ENCODE data around the gene MBD6. TPM values are rescaled to one million over a fixed set of nuclear protein-coding genes. Genes with fewer than 3 reads are reported as not detected.
"Not testable (repeated sequence)": the region's sequence is repeated elsewhere in the genome, so short reads cannot be mapped to it uniquely, and the experiment has no call there.

MBD6 gene
- total RNA-seq, 4 donors from 2014 or later = 36.6 to 155 (median 51.0) TPM

DNA sequence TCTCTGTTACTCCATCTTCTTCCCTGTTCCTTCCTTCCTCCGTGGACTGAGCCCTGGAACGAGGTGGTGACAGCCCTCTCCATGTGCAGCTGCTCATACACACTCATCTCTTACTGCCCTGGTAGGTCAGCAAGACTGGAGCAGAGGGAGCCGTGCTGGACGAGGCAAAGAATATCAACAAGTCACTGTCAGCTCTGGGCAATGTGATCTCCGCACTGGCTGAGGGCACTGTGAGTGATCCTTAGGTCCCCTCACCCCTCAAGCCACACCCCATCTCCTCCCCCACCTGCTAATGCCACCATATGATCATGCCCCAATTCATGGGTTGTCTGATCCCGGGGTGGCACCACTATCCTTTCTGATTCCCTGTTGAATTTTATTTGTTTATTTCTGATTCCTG lies 46.2 kb downstream of the MBD6 start:
- intact Hi-C loops (cut with DNase I; ENCODE audit: low total_unique reads) (no loop called here), in situ Hi-C loops (cut with MboI; ENCODE audit: low pct_ligation_motif_present in 1 of 4, low pct_unique_long_range_greater_than_20kb in 1 of 4, low sequenced_read_pairs in 3 of 4) (no loop called here)
- H3K4me1 ChIP-seq = no peaks in the 10 kb centered on the region
- TF ChIP-seq EP300 (IDR thresholded peaks at IDR 0.05; ENCODE audit: low read depth) = no peak
- TF ChIP-seq POLR2A (IDR thresholded peaks at IDR 0.05) = no peak
- TF ChIP-seq, protein P1, sequence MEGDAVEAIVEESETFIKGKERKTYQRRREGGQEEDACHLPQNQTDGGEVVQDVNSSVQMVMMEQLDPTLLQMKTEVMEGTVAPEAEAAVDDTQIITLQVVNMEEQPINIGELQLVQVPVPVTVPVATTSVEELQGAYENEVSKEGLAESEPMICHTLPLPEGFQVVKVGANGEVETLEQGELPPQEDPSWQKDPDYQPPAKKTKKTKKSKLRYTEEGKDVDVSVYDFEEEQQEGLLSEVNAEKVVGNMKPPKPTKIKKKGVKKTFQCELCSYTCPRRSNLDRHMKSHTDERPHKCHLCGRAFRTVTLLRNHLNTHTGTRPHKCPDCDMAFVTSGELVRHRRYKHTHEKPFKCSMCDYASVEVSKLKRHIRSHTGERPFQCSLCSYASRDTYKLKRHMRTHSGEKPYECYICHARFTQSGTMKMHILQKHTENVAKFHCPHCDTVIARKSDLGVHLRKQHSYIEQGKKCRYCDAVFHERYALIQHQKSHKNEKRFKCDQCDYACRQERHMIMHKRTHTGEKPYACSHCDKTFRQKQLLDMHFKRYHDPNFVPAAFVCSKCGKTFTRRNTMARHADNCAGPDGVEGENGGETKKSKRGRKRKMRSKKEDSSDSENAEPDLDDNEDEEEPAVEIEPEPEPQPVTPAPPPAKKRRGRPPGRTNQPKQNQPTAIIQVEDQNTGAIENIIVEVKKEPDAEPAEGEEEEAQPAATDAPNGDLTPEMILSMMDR (IDR thresholded peaks at IDR 0.05) = no peak
- TF ChIP-seq POLR2AphosphoS5 (IDR thresholded peaks at IDR 0.05) = no peak
- WGBS, 2 donors (ENCODE audit: low coverage in 1 of 2) = 66% methylated on average over 6 of the region's 6 CpGs; no CpG with 5 or more reads in 1 of the 2 donors
- peaks cover 6% of the 10 kb centered on the region for H3K27me3 ChIP-seq
- DNase-seq = no peak
- H3K4me3 ChIP-seq = no peak overlapping the region
- no peaks in the 10 kb centered on the region for H3K36me3 ChIP-seq
- no peak overlapping the region for H3K27ac ChIP-seq
- H3K9me3 ChIP-seq = no peaks in the 10 kb centered on the region

DNA sequence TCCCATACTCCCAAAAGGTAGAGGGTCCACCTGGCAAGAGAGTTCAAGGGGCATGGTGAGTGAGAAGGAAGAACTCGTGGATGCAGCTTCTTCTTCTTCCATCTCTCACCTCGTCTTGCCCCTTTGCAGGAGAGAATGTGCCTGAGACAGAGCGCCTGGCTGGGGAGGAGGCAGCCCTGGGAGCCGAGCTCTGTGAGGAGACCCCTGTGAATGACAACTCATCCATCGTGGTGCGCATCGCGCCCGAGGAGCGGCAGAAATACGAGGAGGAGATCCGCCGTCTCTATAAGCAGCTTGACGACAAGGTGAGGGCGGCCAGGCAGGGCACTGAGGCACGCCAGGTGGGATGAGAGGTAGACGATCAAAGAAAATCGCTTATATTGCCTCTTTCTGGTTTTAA lies 47.2 kb downstream of the MBD6 start:
- H3K9me3 ChIP-seq = no peaks in the 10 kb centered on the region
- no peak overlapping the region for H3K27ac ChIP-seq
- in situ Hi-C loops (cut with MboI; ENCODE audit: low pct_ligation_motif_present in 1 of 4, low pct_unique_long_range_greater_than_20kb in 1 of 4, low sequenced_read_pairs in 3 of 4) = loop anchor here in 1 of 4 donors (10.0 kb wide), 1 partner anchor 55 kb away; no protein-coding TSS in a partner anchor
- no peaks in the 10 kb centered on the region for H3K36me3 ChIP-seq
- H3K4me1 ChIP-seq = no peaks in the 10 kb centered on the region
- intact Hi-C loops (cut with DNase I; ENCODE audit: low total_unique reads) = no loop called here
- no peak for DNase-seq
- no peaks in the 10 kb centered on the region for H3K27me3 ChIP-seq
- TF ChIP-seq, protein P1 (IDR thresholded peaks at IDR 0.05) = no peak
- no peak for TF ChIP-seq POLR2AphosphoS5 (IDR thresholded peaks at IDR 0.05)
- no peak for TF ChIP-seq POLR2A (IDR thresholded peaks at IDR 0.05)
- no peak for TF ChIP-seq EP300 (IDR thresholded peaks at IDR 0.05; ENCODE audit: low read depth)
- WGBS, 2 donors (ENCODE audit: low coverage in 1 of 2) = 88% methylated on average over 13 to 18 of the region's 18 CpGs
- H3K4me3 ChIP-seq = no peak overlapping the region

DNA sequence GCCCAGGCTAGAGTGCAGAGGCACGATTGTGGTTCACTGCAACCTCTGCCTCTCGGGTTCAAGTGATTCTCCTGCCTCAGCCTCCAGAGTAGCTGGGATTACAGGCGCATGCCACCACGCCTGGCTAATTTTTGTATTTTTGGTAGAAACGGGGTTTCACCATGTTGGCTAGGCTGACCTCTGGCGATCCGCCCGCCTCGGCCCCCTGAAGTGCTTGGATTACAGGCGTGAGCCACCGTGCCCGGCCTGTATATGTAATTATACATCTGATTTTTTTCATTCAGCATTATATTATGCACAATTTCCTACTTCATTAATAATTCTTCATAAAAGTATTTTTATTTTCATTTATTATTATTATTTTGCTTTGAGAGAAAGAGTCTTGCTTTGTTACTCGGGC lies 47.8 kb downstream of the MBD6 start:
- H3K4me1 ChIP-seq; H3K9me3 ChIP-seq; H3K36me3 ChIP-seq; H3K4me3 ChIP-seq; H3K27me3 ChIP-seq; intact Hi-C loops (cut with DNase I; ENCODE audit: low total_unique reads); DNase-seq; H3K27ac ChIP-seq: not testable (repeated sequence)
- in situ Hi-C loops (cut with MboI; ENCODE audit: low pct_ligation_motif_present in 1 of 4, low pct_unique_long_range_greater_than_20kb in 1 of 4, low sequenced_read_pairs in 3 of 4) = loop anchor here in 1 of 4 donors (10.0 kb wide), 1 partner anchor 54 kb away; no protein-coding TSS in a partner anchor
- WGBS, 2 donors (ENCODE audit: low coverage in 1 of 2) = 78 to 83% methylated on average over 4 to 13 of the region's 13 CpGs

DNA sequence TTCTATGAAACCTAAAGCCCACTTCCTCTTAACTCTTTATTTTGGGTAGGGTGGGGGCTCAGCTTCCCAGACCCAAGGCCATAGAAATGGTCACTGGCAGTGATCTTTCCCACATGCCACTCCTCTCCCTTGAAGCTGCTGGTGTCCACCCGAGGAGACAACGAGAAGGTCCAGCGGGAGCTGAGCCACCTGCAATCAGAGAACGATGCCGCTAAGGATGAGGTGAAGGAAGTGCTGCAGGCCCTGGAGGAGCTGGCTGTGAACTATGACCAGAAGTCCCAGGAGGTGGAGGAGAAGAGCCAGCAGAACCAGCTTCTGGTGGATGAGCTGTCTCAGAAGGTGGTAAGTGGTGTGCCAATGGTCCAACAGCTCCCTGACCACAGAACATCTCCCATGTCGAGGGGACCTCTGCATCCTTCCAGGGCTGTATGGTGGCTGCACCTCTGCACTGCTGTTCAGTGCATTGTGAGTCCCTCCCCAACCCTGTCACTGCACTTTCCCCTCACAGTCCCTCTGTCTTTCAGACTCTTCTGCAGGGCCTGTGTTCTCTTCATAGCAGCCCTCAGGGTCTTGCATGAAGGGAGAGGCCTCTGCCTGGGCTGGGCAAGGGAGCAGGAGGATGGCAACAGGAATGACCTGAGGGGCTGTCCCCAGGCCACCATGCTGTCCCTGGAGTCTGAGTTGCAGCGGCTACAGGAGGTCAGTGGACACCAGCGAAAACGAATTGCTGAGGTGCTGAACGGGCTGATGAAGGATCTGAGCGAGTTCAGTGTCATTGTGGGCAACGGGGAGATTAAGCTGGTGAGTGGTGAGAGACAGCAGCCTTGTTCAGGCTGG lies 49.5 kb downstream of the MBD6 start:
- WGBS, 2 donors (ENCODE audit: low coverage in 1 of 2) = 85% methylated on average over 12 of the region's 12 CpGs; no CpG with 5 or more reads in 1 of the 2 donors
- Histone ChIP-seq H3K27ac (no peak overlapping the region), H3K9me3 (no peaks in the 10 kb centered on the region), H3K4me3 (no peak overlapping the region), H3K27me3 (no peaks in the 10 kb centered on the region), H3K4me1 (no peaks in the 10 kb centered on the region), H3K36me3 (no peaks in the 10 kb centered on the region)
- intact Hi-C loops (cut with DNase I; ENCODE audit: low total_unique reads) = no loop called here
- in situ Hi-C loops (cut with MboI; ENCODE audit: low pct_ligation_motif_present in 1 of 4, low pct_unique_long_range_greater_than_20kb in 1 of 4, low sequenced_read_pairs in 3 of 4) = loop anchor here in 1 of 4 donors (10.0 kb wide), 1 partner anchor 53 kb away; no protein-coding TSS in a partner anchor
- TF ChIP-seq POLR2A (IDR thresholded peaks at IDR 0.05) = no peak
- TF ChIP-seq, protein P1 (IDR thresholded peaks at IDR 0.05) = no peak
- TF ChIP-seq POLR2AphosphoS5 (IDR thresholded peaks at IDR 0.05) = no peak
- TF ChIP-seq EP300 (IDR thresholded peaks at IDR 0.05; ENCODE audit: low read depth) = no peak
- no peak for DNase-seq
